Measurements from ENCODE around the gene LRP4. TPM values are rescaled to one million over a fixed set of nuclear protein-coding genes. Genes with fewer than 3 reads are reported as not detected.

LRP4 gene
- total and polyA plus RNA-seq, 10 donors: 0.88 to 30.7 (median 19.9) TPM

- H3K4me1 ChIP-seq: peaks cover 10 to 75% (median 52%) of the 10 kb centered on the region in 6 donors
- intact Hi-C loops (cut with DNase I; ENCODE audit: low total_unique reads): no loop called here
- peak overlapping the region in 3 of 8 donors; percentile 25 to 27 (median 25) for H3K27ac ChIP-seq
- DNase-seq: no peak
- H3K36me3 ChIP-seq: no peaks in the 10 kb centered on the region
- 58 to 74% (median 62%) methylated on average over 5 of the region's 5 CpGs for whole genome bisulfite sequencing, 5 donors
- no peak for TF ChIP-seq POLR2AphosphoS5 (IDR thresholded peaks at IDR 0.05)
- H3K4me3 ChIP-seq: no peak overlapping the region
- H3K27me3 ChIP-seq (replicated peaks in 1 of 7): peaks cover 0 to 74% (median 35%) of the 10 kb centered on the region in 7 donors
- H3K9me3 ChIP-seq: no peaks in the 10 kb centered on the region
These were observed 4.0 kb downstream of the LRP4 start for GRCh38 chr11:46914363-46914762.

GRCh38 chr11:46913484-46913883 is 4.9 kb downstream of the LRP4 start:
- DNase-seq: no peak
- intact Hi-C loops (cut with DNase I; ENCODE audit: low total_unique reads): no loop called here
- no peaks in the 10 kb centered on the region for H3K9me3 ChIP-seq
- H3K27me3 ChIP-seq (replicated peaks in 1 of 7): peaks cover 0 to 65% (median 28%) of the 10 kb centered on the region in 7 donors
- H3K4me1 ChIP-seq: peaks cover 10 to 66% (median 44%) of the 10 kb centered on the region in 6 donors
- 67 to 76% (median 74%) methylated on average over 3 of the region's 3 CpGs for WGBS, 5 donors
- H3K27ac ChIP-seq: peak overlapping the region in 1 of 8 donors; percentile 25
- no peak for TF ChIP-seq POLR2AphosphoS5 (IDR thresholded peaks at IDR 0.05)
- TF ChIP-seq POLR2A (IDR thresholded peaks at IDR 0.05): no peak
- no peak for TF ChIP-seq CTCF (IDR thresholded peaks at IDR 0.05 in 8 of 11, conservative IDR thresholded peaks at IDR 0.05 in 3 of 11)
- no peaks in the 10 kb centered on the region for H3K36me3 ChIP-seq
- no peak overlapping the region for H3K4me3 ChIP-seq

- WGBS, 5 donors: 31 to 49% (median 39%) methylated on average over 13 of the region's 13 CpGs
- no peak for DNase-seq
These were observed 5.7 kb downstream of the LRP4 start for GRCh38 chr11:46912526-46913150.

GRCh38 chr11:46907606-46908005 is 10.7 kb downstream of the LRP4 start:
- Histone ChIP-seq H3K36me3 (no peaks in the 10 kb centered on the region), H3K27ac (peak overlapping the region in 4 of 8 donors; percentile 65 to 77 (median 74)), H3K9me3 (no peaks in the 10 kb centered on the region), H3K4me1 (peaks cover 3 to 47% (median 20%) of the 10 kb centered on the region in 6 donors), H3K4me3 (no peak overlapping the region), H3K27me3 (replicated peaks in 1 of 7) (peaks cover 0 to 7% (median 0%) of the 10 kb centered on the region in 7 donors)
- TF ChIP-seq POLR2A (IDR thresholded peaks at IDR 0.05) (no peak), CTCF (IDR thresholded peaks at IDR 0.05 in 8 of 11, conservative IDR thresholded peaks at IDR 0.05 in 3 of 11) (no peak), POLR2AphosphoS5 (IDR thresholded peaks at IDR 0.05) (no peak)
- 91 to 99% (median 96%) methylated on average over 4 of the region's 4 CpGs for WGBS, 5 donors
- intact Hi-C loops (cut with DNase I; ENCODE audit: low total_unique reads): no loop called here
- no peak for DNase-seq

More at GRCh38 chr11:46912526-46913150, 5.7 kb downstream of the LRP4 start:
- Histone ChIP-seq H3K27me3 (replicated peaks in 1 of 7) (peaks cover 0 to 57% (median 22%) of the 10 kb centered on the region in 7 donors), H3K4me1 (peaks cover 10 to 60% (median 39%) of the 10 kb centered on the region in 6 donors), H3K4me3 (no peak overlapping the region), H3K9me3 (no peaks in the 10 kb centered on the region), H3K27ac (no peak overlapping the region), H3K36me3 (no peaks in the 10 kb centered on the region)
- TF ChIP-seq CTCF (IDR thresholded peaks at IDR 0.05 in 8 of 11, conservative IDR thresholded peaks at IDR 0.05 in 3 of 11): no peak
- no peak for TF ChIP-seq POLR2AphosphoS5 (IDR thresholded peaks at IDR 0.05)
- TF ChIP-seq POLR2A (IDR thresholded peaks at IDR 0.05): no peak
- intact Hi-C loops (cut with DNase I; ENCODE audit: low total_unique reads): no loop called here

Data from spleen (tissue), 11 donors.